NB4 (cell line): ENCODE data around the gene CACNG7.

ENCODE experiments used
- CTCF ChIP-seq: IDR thresholded peaks from one replicate; pipeline ENCODE4 v1.5.1; 2012; ENCODE audit warnings: low read depth, low read length
- POLR2A ChIP-seq: IDR thresholded peaks from 2 replicates; pipeline ENCODE4 v1.6.1; 2011; ENCODE audit warnings: mild to moderate bottlenecking; ENCODE audit not compliant: insufficient read length; ENCODE audit errors: extremely low read depth
- TF ChIP-seq, protein P1 (sequence below): IDR thresholded peaks from 2 replicates; pipeline ENCODE4 v1.6.1; 2011; ENCODE audit warnings: low read depth, low read length

- TF ChIP-seq CTCF (no peak), POLR2A (no peak)
- TF ChIP-seq, protein P1, sequence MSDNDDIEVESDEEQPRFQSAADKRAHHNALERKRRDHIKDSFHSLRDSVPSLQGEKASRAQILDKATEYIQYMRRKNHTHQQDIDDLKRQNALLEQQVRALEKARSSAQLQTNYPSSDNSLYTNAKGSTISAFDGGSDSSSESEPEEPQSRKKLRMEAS = no peak
These were observed 31.7 kb upstream of the CACNG7 start for GRCh38 chr19:53877361-53877766.
